GM18867 (cell line): ENCODE data around the gene PACS1.

Experiments
- ATAC-seq: cut with Tn5 transposase; IDR thresholded peaks from one replicate; pipeline ENCODE4 v1.9.1; 2021; ENCODE audit warnings: mild to moderate bottlenecking, moderate library complexity; ENCODE audit not compliant: unreplicated experiment

The PACS1 gene

DNA sequence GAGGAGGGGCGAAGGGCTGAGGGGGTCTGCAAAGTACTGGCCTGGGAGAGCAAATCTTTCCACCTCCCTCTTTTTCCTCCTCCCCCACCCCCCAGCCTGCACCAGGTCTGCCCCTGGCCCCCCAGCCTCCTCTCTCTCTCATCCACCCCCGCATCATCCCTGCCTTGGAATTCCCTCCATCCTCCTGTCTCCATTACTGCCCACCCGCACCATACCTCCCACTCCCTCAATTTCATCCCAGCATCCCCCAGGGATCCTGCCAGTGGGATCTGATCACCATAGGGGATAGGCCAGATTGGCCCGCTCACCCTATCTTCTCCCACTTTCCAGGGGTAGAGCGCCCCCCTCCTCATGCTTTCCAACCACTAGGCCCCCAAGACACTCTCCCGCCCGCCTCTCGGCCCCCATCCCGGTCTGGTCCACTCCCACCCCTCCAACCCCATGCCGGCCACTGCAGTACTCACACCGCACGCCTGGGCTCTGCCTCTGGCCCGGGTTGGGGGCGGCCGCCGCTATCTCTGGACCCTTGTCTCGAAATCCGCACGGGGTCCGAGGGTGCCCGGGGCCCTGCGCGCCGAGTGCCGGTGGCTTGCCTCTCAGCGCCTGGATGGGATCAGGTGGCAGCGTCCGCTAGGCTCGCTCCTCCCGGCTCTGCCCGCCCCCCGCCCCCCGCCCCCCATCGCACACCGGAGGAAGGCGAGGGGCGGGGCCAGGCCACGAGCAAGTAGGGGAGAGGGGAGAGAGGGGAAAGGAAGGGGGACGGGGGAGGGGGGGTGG, 21.3 kb upstream of the PACS1 start, which contains the start of gene GAL3ST3:
Gene GAL3ST3, minus strand, starts transcription at position 615 of the 777 bp plus-strand sequence. CDS start 3,746 bp downstream, outside the sequence.
- ATAC-seq: no peak

DNA sequence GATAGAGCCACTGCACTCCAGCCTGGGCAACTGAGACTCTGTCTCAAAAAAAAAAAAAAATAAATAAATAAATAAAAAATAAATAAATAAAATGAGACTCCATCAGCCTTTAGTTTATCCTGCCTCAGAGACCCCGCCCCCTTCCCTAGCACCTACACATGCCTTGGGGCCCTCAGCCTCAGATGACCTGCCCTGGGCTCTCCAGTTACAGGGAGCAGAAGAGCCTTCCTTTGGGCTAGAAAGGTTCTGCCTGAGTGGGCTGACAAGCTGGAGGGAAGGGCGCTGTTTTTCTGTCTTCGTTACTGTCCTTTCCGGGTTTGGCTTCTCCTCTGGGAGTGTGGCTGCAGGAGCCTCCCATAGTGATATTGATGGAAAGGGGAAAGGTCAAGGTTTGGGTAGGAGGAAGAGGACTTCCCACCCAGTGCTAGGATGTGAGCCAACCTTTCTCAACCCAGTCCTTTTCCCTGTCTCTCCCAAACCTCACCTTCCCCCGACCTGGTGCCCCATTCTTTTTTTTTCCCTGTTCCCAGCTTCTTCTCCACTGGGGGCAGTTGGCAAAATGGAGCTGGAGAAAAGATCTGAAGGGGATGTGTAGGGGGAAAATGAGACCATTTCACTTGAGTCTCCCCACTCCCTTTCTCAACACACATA, 19.4 kb upstream of the PACS1 start:
- no peak for ATAC-seq

- ATAC-seq: no peak
These were observed 18.7 kb upstream of the PACS1 start for GRCh38 chr11:66051371-66051765.

- ATAC-seq: peak; percentile 90
These were observed 18.1 kb upstream of the PACS1 start, which contains the start of gene SF3B2 for GRCh38 chr11:66051766-66052663. Gene SF3B2, plus strand, starts transcription at chr11:66052364. Its CDS starts 21 bp downstream, at chr11:66052385.

DNA sequence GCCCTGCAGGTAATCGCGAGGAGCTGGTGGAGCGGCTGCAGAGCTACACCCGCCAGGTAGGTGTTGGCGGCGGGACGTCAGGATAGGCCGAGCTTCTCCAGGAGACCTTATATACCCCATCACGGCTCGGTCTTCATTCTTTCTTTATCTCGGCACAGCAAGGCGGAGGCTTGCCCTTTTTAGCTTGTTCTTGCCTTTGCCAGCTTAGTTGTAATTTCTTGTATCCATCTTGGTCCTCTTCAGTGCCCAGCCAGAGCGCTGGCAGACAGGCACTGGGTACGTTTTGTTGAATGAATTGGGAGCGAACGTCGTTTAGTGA, 17.4 kb upstream of the PACS1 start:
- no peak for ATAC-seq

- ATAC-seq: no peak
These were observed 15.1 kb upstream of the PACS1 start for GRCh38 chr11:66055021-66055420.

- ATAC-seq: no peak
These were observed 13.6 kb upstream of the PACS1 start for GRCh38 chr11:66056501-66056900.

- no peak for ATAC-seq
These were observed 9.9 kb upstream of the PACS1 start for GRCh38 chr11:66059966-66060680.

DNA sequence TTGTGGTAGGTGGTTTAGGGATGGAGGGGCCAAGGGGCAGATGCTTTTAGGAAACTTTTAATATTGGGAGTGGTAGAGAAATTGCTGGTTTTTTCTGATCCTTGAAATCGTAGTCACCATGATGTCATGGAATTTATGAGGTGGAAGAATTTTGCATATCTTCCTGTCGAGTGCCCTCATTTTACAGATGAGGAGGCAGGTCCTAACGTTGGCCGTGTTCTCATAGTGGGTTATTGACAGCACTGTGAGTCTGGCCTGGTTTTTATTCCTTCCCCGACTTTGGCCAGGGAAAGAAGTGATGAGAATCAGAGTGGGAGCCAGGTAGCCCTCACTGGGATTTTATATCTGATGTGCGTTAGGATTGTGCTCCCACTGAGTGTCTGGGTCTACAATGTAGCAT, 8.8 kb upstream of the PACS1 start:
- ATAC-seq: no peak

DNA sequence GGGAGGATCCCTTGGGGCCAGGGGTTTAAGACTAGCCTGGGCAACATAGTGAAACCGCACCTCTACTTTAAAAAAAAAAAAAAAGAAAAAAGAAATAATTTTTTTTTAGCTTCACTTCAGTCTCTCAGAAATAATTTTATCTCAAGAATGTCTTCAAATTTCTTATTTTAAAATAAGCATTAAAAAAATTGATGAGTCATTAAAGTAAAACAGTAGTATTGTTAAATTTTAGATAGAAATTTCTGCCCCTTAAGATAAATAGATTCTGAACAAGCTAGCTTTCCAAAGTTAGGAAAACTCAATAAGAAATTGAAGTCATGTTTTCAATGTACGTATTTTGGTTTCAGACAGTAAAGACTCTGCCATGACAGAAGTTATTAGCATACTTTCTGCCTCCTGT, 7.7 kb upstream of the PACS1 start:
- ATAC-seq: no peak

GRCh38 chr11:66063900-66064299, 6.2 kb upstream of the PACS1 start:
- no peak for ATAC-seq

DNA sequence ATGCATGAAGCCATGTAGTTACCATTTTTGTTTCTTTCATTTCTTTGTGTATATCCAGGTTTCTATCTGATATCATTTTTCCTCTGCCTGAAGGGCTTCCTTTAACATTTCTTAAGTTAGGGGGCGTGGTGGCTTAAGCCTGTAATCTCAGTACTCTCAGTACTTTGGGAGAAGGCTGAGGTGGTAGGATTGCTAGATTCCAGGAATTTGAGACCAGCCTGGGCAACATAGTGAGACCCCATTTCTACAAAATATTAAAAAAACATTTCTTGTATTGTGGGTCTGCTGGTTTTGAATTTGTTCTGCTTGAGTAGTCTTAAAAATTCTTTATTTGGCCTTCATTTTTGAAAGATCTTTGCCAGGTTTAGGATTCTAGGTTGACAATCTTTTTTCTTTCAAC, 5.5 kb upstream of the PACS1 start:
- ATAC-seq: no peak

- no peak for ATAC-seq
These were observed 3.3 kb upstream of the PACS1 start for GRCh38 chr11:66066751-66067150.

GRCh38 chr11:66067640-66068039, 2.4 kb upstream of the PACS1 start:
- no peak for ATAC-seq

- no peak for ATAC-seq
These were observed 1.8 kb upstream of the PACS1 start for GRCh38 chr11:66068154-66068821.

GRCh38 chr11:66068923-66069714, 953 bp upstream of the PACS1 start:
- peak; percentile 11 for ATAC-seq

DNA sequence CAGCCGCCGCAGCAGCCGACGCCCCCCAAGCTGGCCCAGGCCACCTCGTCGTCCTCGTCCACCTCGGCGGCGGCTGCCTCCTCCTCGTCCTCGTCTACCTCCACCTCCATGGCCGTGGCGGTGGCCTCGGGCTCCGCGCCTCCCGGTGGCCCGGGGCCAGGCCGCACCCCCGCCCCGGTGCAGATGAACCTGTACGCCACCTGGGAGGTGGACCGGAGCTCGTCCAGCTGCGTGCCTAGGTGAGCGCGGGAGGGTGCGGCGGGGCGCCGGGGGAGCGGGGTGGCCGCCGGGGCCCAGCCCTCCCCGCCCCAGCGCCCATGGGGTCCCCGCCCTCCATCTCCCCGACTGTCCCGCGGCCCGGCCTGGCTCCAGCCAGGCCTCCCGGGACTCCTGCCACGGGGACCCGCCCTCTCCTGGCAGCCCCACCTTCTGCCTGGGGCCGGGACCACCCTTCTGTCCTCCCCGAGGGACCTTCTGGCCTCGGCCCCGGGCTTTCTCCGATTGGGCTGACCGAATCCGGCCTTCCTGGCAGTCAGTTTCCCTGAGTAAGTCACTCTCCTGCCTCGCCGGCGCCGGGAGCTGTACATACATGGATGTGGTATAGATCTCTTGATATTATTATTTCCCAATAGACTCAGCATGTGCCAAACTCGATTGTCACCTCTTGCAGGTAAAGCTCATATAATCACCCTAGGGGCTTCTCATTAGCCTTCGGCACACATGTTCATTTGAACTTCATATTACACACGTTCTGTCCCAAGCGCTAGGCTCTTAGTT, 720 bp downstream of the PACS1 start:
- ATAC-seq: peak; percentile 10

- ATAC-seq: no peak
These were observed 1.3 kb downstream of the PACS1 start for GRCh38 chr11:66071381-66071801.

GRCh38 chr11:66072081-66072480, 2.0 kb downstream of the PACS1 start:
- ATAC-seq: no peak
